ENCODE measurements around the gene FLYWCH1.
"Not testable (repeated sequence)": the region's sequence is repeated elsewhere in the genome, so short reads cannot be mapped to it uniquely, and the experiment has no call there.

The FLYWCH1 gene

DNA sequence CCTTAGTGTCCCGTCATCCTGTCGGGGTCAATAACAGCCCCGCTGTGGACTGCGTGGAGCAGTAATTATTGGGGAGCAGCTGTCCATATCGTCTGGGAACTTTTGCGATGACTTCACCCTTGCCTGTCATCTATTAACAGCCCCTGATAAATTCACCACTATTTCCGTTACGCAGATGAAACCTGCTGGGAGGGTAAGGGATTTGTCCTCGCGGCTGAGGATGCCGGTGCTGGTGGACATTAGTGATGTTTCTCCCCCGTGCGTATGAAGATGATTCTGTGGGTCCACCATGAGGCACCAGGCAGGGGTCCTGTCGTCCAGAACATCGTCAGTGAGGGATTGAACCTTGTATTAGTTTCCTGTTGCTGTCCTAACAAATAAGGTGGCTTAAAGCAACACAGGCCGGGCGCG is 27.7 kb upstream of the FLYWCH1 start:
- H3K4me1 Mint-ChIP-seq (ENCODE audit: low read depth) = peaks cover 21% of the 10 kb centered on the region
- H3K9me3 Mint-ChIP-seq = no peaks in the 10 kb centered on the region
- no peaks in the 10 kb centered on the region for H3K36me3 Mint-ChIP-seq (ENCODE audit: low read depth)
- H3K27me3 Mint-ChIP-seq = no peaks in the 10 kb centered on the region
- H3K27ac Mint-ChIP-seq = peak overlapping the region; percentile 89
- H3K4me3 Mint-ChIP-seq = peak overlapping the region; percentile 90

DNA sequence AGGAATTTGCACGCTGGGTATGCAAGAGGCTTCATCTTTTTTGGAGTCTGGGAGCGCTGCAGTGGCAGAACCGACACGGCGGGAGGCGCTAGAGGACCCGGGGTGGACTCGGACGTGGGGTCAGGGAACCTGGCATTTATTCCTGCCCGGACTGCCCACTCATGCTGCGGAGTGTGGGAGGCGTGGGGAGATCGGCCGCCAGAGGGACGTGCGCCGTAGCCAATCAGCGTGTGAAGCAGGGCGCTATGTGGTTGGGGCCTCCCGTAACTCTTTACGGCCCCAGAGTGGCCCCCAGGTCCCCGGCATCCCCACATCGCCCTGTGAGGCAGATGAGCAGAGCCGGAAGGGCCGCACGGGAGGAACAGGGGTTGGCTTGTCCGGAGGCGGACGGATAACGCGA is 17.5 kb upstream of the FLYWCH1 start:
- no peak overlapping the region for H3K27ac Mint-ChIP-seq
- no peaks in the 10 kb centered on the region for H3K4me1 Mint-ChIP-seq (ENCODE audit: low read depth)
- H3K36me3 Mint-ChIP-seq (ENCODE audit: low read depth) = no peaks in the 10 kb centered on the region
- no peaks in the 10 kb centered on the region for H3K9me3 Mint-ChIP-seq
- no peak overlapping the region for H3K4me3 Mint-ChIP-seq
- H3K27me3 Mint-ChIP-seq = no peaks in the 10 kb centered on the region

DNA sequence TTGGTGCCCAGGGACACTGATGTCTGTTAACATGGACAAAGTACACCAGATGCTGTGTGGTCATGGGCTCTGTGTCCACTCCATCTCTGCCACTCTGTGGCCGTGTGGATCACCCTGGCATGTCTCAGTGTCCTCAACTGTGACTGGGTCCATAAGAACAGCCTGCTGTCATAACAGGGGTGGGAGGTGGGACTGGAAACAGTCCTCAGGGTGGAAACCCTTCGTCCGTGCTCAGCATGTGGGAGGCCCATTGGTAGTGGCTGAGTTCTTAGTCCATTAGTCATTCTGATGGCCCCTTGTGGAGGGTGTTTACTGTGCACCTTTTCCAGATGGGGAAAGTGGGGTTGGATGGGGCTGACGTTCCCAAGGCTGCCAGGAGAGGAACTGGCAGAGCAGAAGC is 15.9 kb upstream of the FLYWCH1 start:
- Mint-ChIP-seq H3K36me3 (ENCODE audit: low read depth) (no peaks in the 10 kb centered on the region), H3K27me3 (no peaks in the 10 kb centered on the region), H3K9me3 (no peaks in the 10 kb centered on the region), H3K4me1 (ENCODE audit: low read depth) (no peaks in the 10 kb centered on the region), H3K4me3 (no peak overlapping the region), H3K27ac (no peak overlapping the region)

DNA sequence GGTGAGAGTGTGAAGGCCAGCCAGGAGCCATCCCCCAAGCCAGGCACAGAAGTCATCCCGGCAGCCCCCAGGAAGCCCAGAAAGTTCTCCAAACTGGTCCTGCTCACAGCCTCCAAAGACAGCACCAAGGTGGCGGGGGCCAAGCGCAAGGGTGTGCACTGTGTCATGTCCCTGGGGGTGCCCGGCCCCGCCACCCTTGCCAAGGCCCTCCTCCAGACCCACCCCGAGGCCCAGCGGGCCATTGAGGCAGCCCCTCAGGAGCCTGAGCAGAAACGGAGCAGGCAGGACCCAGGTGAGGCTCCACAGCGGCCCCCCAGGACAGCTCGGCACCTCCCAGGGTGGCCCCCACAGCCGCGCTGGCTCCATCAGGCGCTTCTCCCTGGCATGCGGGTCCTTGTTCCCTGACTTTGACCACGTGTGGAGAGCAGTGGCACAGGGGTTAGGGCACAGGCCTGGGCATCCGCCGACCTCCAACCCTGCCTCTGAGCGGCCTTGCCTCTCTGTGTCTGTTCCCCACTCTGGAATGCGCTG is 15.2 kb upstream of the FLYWCH1 start:
- Mint-ChIP-seq H3K27ac (no peak overlapping the region), H3K4me3 (no peak overlapping the region), H3K36me3 (ENCODE audit: low read depth) (no peaks in the 10 kb centered on the region), H3K9me3 (no peaks in the 10 kb centered on the region), H3K4me1 (ENCODE audit: low read depth) (no peaks in the 10 kb centered on the region), H3K27me3 (no peaks in the 10 kb centered on the region)

DNA sequence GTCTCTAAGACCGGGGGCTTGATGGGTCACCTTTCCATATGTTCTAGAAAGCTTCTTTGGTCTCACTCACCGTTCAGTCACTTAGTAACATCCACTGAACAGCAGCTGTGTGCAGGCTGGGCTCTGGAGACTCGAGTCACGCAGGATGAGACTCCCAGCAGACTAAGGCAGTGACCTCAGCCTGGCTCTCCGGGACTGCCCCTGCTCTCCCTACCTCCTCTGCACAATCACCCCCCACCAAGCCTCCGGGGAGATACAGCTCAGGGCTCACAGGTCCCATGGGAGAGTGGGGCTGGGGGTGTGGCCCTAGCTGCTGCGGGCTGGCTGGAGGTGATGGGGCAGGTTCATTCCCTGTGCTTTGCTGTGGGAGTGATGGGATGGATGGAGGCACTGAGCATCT is 14.6 kb upstream of the FLYWCH1 start:
- no peak overlapping the region for H3K27ac Mint-ChIP-seq
- no peaks in the 10 kb centered on the region for H3K4me1 Mint-ChIP-seq (ENCODE audit: low read depth)
- H3K9me3 Mint-ChIP-seq = no peaks in the 10 kb centered on the region
- H3K27me3 Mint-ChIP-seq = no peaks in the 10 kb centered on the region
- H3K36me3 Mint-ChIP-seq (ENCODE audit: low read depth) = no peaks in the 10 kb centered on the region
- no peak overlapping the region for H3K4me3 Mint-ChIP-seq

DNA sequence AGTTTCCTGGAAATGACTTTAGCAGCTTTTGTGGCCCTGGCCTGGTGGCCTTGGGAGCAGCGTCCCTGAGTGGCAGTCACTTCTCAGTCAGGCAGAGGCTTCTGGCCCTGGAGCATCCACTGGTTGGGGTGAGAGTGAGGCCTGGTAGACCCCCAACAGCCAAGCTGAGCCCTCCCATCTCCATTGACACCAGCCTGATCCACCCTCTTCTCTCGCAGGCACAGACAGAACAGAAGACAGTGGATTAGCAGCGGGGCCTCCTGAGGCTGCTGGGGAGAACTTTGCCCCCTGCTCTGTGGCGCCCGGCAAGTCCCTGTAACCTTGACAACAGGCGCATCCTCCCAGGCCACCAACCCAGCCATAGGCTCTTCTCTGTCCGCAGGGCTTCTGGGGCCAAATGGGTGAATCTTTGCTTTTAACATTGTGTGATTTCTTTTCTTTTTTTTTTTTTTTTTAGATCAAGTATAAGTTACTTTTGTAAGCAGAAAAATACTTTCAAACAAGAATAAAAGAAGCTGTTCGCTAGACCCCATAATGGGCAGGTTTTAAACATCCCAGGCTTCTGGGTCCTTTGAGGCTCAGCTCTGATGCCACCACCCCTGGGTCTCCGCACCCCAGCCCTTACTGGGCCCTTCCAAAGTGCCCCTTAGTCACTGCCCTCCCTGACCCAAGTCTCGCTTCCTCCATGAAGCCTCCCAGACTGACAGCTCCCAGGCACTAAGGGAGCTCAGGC is 12.7 kb upstream of the FLYWCH1 start:
- H3K9me3 Mint-ChIP-seq = no peaks in the 10 kb centered on the region
- no peaks in the 10 kb centered on the region for H3K36me3 Mint-ChIP-seq (ENCODE audit: low read depth)
- H3K27me3 Mint-ChIP-seq = no peaks in the 10 kb centered on the region
- no peak overlapping the region for H3K27ac Mint-ChIP-seq
- peaks cover 4% of the 10 kb centered on the region for H3K4me1 Mint-ChIP-seq (ENCODE audit: low read depth)
- H3K4me3 Mint-ChIP-seq = no peak overlapping the region

DNA sequence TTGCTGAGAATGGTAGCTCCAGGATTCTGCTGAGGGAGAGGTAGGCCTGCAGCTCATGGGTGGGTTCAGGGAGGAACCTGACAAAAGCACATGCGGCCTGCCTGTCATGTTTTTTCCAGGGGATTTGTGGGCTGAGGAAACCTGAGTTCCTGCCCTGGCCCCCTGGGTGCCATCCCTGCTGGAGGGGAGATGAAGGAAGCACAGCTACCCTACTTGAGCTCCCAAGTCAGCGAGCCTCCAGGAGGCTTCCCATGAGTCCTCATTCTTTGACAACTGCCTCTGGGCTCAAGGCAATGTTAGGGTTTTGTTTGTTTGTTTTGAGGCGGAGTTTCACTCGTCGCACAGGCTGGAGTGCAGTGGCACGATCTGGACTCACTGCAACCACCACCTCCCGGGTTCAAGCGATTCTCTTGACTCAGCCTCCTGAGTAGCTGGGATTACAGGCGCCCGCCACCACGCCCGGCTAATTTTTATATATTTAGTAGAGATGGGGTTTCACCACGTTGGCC is 12.1 kb upstream of the FLYWCH1 start:
- Mint-ChIP-seq H3K27me3 (no peaks in the 10 kb centered on the region), H3K27ac (no peak overlapping the region), H3K4me3 (no peak overlapping the region), H3K9me3 (no peaks in the 10 kb centered on the region), H3K4me1 (ENCODE audit: low read depth) (peaks cover 6% of the 10 kb centered on the region), H3K36me3 (ENCODE audit: low read depth) (no peaks in the 10 kb centered on the region)

DNA sequence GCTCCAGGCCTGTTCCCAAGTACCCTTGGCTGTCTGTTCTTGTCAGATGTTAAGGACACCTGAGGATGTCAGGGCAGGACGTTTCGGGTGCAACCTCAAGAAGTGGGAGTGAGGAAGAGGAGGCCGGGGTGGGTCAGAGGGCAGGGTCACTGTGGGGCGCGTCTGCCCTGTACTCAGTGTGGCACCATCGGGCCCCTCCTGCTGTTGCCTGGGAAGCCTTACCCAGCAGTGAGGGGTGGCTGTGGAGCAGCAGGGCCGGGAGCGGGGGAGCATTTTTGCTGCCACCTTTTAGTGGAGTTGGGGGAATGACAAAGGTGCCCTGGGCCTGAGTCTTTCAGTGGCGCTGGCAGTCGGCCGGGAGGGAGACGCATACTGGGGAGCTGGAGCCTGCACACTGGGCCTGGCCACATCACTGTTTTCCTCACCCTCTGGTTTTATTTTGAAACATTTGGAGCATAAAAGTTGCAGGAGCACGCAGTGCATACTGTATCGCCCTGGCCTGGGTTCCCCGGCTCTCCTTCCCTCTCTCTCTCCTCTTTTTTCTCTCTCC is 11.1 kb upstream of the FLYWCH1 start:
- Mint-ChIP-seq H3K27ac (no peak overlapping the region), H3K9me3 (no peaks in the 10 kb centered on the region), H3K4me1 (ENCODE audit: low read depth) (peaks cover 6% of the 10 kb centered on the region), H3K36me3 (ENCODE audit: low read depth) (no peaks in the 10 kb centered on the region), H3K4me3 (no peak overlapping the region), H3K27me3 (no peaks in the 10 kb centered on the region)

DNA sequence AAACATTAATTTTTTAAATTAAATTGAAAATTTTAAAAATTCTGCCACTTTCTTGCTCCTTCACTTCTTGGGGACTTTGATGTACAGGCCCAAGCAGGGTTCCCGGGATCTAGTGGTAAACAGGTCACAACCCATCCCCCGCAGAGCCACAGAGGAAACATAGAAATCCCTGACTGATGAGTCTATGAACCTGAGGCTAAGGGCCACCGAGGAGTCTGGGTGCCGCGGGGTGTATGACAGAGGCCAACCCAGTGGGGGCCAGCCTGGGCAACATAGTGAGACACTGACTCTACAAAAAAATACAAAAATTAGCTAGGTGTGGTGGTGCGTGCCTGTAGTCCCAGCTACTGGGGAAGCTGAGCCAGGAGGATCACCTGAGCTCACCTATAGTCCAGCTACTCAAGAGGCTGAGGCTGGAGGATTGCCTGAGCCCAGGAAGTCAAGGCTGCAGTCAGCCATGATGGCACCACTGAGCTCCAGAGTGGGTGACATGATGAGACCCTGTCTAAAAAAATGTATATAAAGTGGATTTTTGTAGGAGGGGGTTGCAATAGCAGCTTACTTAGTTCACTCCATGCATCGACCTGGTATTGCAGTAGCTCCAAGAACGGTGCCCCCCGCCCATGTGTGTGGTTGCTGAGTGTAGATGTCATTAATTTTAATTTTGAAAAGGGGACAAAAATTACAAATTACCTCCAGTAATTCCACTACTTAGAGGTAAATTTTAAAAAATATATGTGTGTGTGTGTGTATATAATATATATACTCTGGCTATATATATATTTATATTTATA is 9.2 kb upstream of the FLYWCH1 start:
- Mint-ChIP-seq H3K4me1 (ENCODE audit: low read depth) (peaks cover 25% of the 10 kb centered on the region), H3K9me3 (no peaks in the 10 kb centered on the region), H3K4me3 (no peak overlapping the region), H3K27ac (no peak overlapping the region), H3K27me3 (no peaks in the 10 kb centered on the region), H3K36me3 (ENCODE audit: low read depth) (no peaks in the 10 kb centered on the region)

DNA sequence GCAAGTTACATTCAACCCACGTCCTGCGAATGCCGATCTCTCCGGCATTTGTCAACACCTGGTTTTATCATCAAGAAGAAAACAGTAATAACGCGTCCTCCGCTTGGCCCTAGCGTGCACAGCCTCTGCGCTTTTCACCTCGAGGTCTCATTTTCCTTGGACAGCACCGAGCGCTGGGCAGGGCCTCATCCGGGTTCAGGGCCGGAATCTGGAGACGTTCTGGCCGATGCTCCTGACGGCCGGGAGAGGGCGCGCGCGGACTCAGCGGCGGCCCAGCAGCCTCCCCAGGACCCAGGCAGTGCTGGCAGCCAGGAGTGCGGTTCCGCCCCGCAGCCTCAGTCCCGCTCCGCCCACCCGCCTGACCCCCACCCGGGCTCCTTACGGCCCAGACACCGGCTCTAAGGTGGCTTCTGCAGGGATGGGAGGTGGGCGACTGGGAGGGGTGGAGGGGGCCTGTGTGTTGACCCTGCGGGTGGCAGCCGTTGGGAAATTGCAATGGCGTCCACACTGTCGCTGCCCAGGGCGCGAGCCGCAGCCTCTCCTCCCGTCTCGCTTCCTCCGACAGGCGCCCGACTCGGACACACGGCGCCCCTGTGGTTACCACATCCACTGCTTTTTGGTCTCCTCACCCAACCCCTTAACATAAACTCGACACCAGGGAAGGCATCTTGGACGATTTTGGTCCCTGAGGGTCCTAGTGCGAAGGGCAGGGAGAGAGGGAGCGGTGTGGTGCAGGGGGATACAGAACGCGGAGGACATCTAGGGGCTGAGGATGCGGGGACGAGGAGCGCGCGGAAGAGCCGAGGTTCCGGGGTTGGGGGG is 7.4 kb upstream of the FLYWCH1 start:
- no peaks in the 10 kb centered on the region for H3K27me3 Mint-ChIP-seq
- peak overlapping the region; percentile 94 for H3K4me3 Mint-ChIP-seq
- no peaks in the 10 kb centered on the region for H3K36me3 Mint-ChIP-seq (ENCODE audit: low read depth)
- no peaks in the 10 kb centered on the region for H3K9me3 Mint-ChIP-seq
- peaks cover 26% of the 10 kb centered on the region for H3K4me1 Mint-ChIP-seq (ENCODE audit: low read depth)
- H3K27ac Mint-ChIP-seq = peak overlapping the region; percentile 82

DNA sequence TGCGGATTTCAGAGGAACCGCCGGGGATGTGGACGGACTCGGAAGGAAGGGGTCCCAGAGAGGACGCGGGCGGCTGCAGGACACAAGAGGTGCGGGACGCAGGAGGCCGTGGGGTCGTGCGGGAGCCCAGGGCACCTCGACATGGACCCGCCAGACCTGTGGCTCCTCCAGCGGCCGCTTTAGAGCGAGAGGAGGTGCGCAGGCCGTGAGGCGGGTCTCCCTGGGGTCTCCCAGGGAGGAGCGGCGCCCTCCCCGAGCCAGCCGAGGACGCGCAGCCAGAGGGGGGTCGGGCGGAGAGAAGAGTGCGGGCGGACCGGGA is 6.8 kb upstream of the FLYWCH1 start:
- no peaks in the 10 kb centered on the region for H3K27me3 Mint-ChIP-seq
- peak overlapping the region; percentile 94 for H3K4me3 Mint-ChIP-seq
- peak overlapping the region; percentile 82 for H3K27ac Mint-ChIP-seq
- no peaks in the 10 kb centered on the region for H3K9me3 Mint-ChIP-seq
- H3K4me1 Mint-ChIP-seq (ENCODE audit: low read depth) = peaks cover 26% of the 10 kb centered on the region
- no peaks in the 10 kb centered on the region for H3K36me3 Mint-ChIP-seq (ENCODE audit: low read depth)

DNA sequence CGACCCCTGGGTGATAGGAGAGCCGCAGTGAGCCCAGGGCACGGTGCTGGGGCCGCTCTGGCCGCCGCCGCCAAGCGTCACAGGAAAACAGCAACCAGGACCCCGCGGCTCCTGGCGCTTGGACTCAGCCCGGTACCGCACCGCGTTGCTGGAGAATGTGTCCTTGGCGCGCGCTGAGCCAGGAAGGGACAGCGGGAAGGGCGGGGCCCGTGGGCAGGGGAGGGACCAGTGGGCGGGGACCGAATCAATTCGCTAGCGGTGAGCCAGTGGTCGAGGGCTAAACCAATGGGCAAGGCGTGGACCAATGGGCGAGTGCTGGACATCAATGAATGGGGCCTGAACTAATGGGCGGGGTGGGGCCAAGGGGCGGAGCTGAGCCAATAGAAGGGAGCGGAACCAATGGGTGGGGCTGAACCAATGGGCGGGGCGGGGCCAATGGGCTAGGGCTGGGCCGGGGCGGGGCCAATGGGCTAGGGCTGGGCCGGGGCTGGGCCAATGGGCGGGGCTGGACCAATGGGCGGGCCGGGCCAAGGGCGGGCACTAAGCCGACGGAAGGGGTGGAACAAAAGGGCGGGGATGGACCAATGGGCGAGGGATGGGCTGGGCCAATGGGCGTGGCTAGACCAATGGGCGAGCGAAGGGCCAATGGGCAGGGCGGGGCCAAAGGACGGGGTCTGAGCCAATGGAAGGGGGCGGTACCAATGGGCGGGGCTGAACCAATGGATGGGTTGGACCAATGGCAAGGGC is 6.3 kb upstream of the FLYWCH1 start:
- Mint-ChIP-seq H3K4me3 (peak overlapping the region; percentile 94), H3K9me3 (no peaks in the 10 kb centered on the region), H3K27ac (peak overlapping the region; percentile 26), H3K4me1 (ENCODE audit: low read depth) (peaks cover 26% of the 10 kb centered on the region), H3K27me3 (no peaks in the 10 kb centered on the region), H3K36me3 (ENCODE audit: low read depth) (no peaks in the 10 kb centered on the region)

DNA sequence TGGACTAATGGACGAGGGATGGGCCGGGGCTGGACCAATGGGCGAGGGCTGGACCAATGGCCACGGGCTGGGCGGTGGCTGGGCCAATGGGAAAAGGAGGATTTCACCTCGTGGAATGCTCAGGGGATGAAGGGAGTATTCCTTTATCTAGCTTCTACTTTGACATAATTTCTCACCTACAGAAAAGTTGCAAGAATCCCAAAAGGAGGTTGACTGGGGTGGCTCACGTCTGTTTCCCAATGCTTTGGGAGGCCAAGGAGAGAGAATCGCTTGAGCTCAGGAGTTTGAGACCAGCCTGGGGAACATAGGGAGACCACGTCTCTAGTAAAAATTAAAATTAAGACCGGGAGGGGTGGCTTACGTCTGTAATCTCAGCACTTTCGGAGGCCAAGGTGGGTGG is 5.7 kb upstream of the FLYWCH1 start:
- peaks cover 26% of the 10 kb centered on the region for H3K4me1 Mint-ChIP-seq (ENCODE audit: low read depth)
- H3K9me3 Mint-ChIP-seq = no peaks in the 10 kb centered on the region
- no peaks in the 10 kb centered on the region for H3K27me3 Mint-ChIP-seq
- H3K27ac Mint-ChIP-seq = peak overlapping the region; percentile 26
- peak overlapping the region; percentile 73 for H3K4me3 Mint-ChIP-seq
- no peaks in the 10 kb centered on the region for H3K36me3 Mint-ChIP-seq (ENCODE audit: low read depth)

DNA sequence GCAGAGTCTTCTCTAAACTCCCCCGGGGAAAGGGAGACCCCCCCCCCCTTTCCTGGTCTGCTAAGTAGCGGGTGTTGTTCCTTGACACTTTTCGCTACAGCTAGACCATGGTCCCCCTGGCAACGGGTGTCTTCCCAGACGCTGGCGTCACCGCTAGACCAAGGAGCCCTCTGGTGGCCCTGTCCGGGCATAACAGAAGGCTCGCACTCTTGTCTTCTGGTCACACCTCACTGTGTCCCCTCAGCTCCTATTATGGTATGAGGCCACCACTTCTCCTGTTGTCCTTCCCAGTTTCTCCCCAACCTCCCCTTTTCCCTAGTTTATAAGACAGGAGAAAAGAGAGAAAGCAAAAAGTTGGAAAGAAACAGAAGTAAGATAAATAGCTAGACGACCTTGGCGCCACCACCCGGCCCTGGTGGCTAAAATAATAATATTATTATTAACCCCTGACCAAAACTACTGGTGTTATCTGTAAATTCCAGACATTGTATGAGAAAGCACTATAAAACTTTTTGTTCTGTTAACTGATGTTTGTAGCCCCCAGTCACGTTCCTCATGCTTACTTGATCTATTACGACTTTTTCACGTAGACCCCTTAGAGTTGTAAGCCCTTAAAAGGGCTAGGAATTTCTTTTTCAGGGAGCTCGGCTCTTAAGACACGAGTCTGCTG is 4.5 kb upstream of the FLYWCH1 start:
- not testable (repeated sequence) for H3K4me3 Mint-ChIP-seq; H3K36me3 Mint-ChIP-seq (ENCODE audit: low read depth)

More for the DNA sequence above, 4.5 kb upstream of the FLYWCH1 start:
- not testable (repeated sequence) for H3K9me3 Mint-ChIP-seq, H3K27me3 Mint-ChIP-seq, H3K27ac Mint-ChIP-seq
- peaks cover 31% of the 10 kb centered on the region for H3K4me1 Mint-ChIP-seq (ENCODE audit: low read depth)
